ENCODE measurements around the gene GREB1.

Gene GREB1

GRCh38 chr2:11533278-11534070, at the start of gene GREB1:
Gene GREB1, plus strand, starts transcription at chr2:11534045. Its CDS starts 22,570 bp downstream, at chr2:11556615.
- no peaks in the 10 kb centered on the region for H3K9me3 ChIP-seq (ENCODE audit: control insufficient read depth, insufficient read depth, low read depth, low read length)
- H3K4me3 ChIP-seq (ENCODE audit: low read depth, low read length) = no peak within 1 kb of the TSS
- H3K36me3 ChIP-seq (ENCODE audit: control insufficient read depth, insufficient read depth, low read length) = no peaks in the 10 kb centered on the region
- H3K27ac ChIP-seq (ENCODE audit: low read depth, low read length) = no peak within 1 kb of the TSS
- H3K9ac ChIP-seq (ENCODE audit: low read length) = no peak within 1 kb of the TSS
- H3K4me1 ChIP-seq (ENCODE audit: control insufficient read depth, insufficient read depth, low read length) = peaks cover 26% of the 10 kb centered on the region
- no peaks in the 10 kb centered on the region for H3K27me3 ChIP-seq (ENCODE audit: control insufficient read depth, insufficient read depth, low read length)

DNA sequence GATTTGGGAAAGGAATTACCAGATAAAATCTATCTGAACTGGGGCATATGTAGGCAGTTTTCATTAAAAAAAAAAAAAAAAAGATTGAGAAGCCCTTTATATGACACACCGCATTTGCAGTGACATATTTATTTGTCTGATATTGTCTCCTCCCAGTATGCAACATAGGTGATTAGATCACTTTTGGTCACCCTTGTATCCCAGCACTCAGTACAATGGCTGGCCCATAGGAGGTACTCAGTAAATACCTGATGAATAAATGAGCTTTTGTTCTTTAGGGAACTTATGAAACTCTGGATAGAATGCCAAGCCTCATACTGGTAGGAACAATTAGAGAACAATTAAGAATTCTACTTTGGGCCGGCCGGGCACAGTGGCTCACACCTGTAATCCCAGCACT, 45.0 kb upstream of the GREB1 start:
- no peak overlapping the region for H3K27ac ChIP-seq (ENCODE audit: low read depth, low read length)
- H3K9me3 ChIP-seq (ENCODE audit: control insufficient read depth, insufficient read depth, low read depth, low read length) = peaks cover 5% of the 10 kb centered on the region
- H3K4me1 ChIP-seq (ENCODE audit: control insufficient read depth, insufficient read depth, low read length) = peaks cover 15% of the 10 kb centered on the region; the same call in 1 of the 2 replicates
- H3K4me3 ChIP-seq (ENCODE audit: low read depth, low read length) = no peak overlapping the region
- no peak overlapping the region for H3K9ac ChIP-seq (ENCODE audit: low read length)
- H3K27me3 ChIP-seq (ENCODE audit: control insufficient read depth, insufficient read depth, low read length) = no peaks in the 10 kb centered on the region
- no peaks in the 10 kb centered on the region for H3K36me3 ChIP-seq (ENCODE audit: control insufficient read depth, insufficient read depth, low read length)

- peaks cover 5% of the 10 kb centered on the region for H3K9me3 ChIP-seq (ENCODE audit: control insufficient read depth, insufficient read depth, low read depth, low read length)
- no peak overlapping the region for H3K4me3 ChIP-seq (ENCODE audit: low read depth, low read length)
- no peak overlapping the region for H3K27ac ChIP-seq (ENCODE audit: low read depth, low read length)
- H3K36me3 ChIP-seq (ENCODE audit: control insufficient read depth, insufficient read depth, low read length) = no peaks in the 10 kb centered on the region
- H3K4me1 ChIP-seq (ENCODE audit: control insufficient read depth, insufficient read depth, low read length) = peaks cover 11% of the 10 kb centered on the region; the same call in 1 of the 2 replicates
- no peak overlapping the region for H3K9ac ChIP-seq (ENCODE audit: low read length)
- no peaks in the 10 kb centered on the region for H3K27me3 ChIP-seq (ENCODE audit: control insufficient read depth, insufficient read depth, low read length)
Measured at GRCh38 chr2:11490194-11490593, 43.7 kb upstream of the GREB1 start.

DNA sequence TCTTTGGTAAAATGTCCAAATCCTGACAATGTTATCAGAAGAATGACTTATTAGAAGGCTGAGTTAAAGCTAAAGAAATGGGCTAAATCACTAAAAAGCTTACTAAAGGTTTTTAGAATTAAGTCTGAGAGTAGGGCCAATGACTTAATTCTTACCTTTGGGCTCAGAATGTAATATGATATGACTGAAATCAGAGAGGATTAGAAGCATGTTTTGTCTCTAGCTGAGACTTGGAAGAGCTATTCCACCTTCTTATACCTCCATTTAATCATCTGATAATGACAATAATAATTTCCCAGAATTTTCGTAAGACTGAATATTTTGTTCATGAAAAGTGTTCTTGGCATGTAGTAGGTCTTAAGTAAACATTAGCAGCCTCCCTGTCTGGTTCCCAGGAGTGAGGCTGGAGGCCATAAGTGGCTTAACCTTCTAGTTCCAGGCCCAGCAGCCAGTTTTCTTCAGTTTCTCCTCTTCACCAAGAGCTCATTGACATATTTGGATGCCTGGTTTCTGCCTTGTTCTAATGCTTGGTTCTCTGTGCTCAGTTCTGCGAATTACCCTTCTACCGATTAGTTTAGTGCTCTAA, 42.4 kb upstream of the GREB1 start:
- no peaks in the 10 kb centered on the region for H3K36me3 ChIP-seq (ENCODE audit: control insufficient read depth, insufficient read depth, low read length)
- H3K9ac ChIP-seq (ENCODE audit: low read length) = no peak overlapping the region
- no peak overlapping the region for H3K4me3 ChIP-seq (ENCODE audit: low read depth, low read length)
- H3K27ac ChIP-seq (ENCODE audit: low read depth, low read length) = no peak overlapping the region
- peaks cover 5% of the 10 kb centered on the region for H3K9me3 ChIP-seq (ENCODE audit: control insufficient read depth, insufficient read depth, low read depth, low read length)
- peaks cover 20% of the 10 kb centered on the region; the same call in 1 of the 2 replicates for H3K4me1 ChIP-seq (ENCODE audit: control insufficient read depth, insufficient read depth, low read length)
- no peaks in the 10 kb centered on the region for H3K27me3 ChIP-seq (ENCODE audit: control insufficient read depth, insufficient read depth, low read length)

DNA sequence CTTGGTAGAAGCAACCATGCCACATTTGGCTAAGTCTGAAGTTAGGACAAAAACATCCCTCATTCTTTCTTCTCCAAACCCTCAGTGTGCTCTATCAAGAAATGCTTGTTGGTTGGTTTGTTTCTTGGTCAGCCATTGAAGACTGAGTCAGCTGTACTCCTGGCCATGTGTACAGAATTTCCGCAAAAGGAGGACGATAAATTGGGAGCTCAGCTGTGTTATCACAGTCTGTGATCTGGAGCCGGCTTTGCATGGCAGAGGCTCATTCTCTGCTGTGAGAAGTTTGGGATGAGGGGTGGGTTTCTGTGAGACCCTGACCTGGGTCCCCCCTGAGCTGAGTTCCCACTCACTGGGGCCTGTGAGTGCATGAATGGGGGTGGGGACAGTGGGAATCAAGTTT, 41.6 kb upstream of the GREB1 start:
- Histone ChIP-seq H3K4me3 (ENCODE audit: low read depth, low read length) (no peak overlapping the region), H3K4me1 (ENCODE audit: control insufficient read depth, insufficient read depth, low read length) (peaks cover 20% of the 10 kb centered on the region; the same call in 1 of the 2 replicates), H3K27me3 (ENCODE audit: control insufficient read depth, insufficient read depth, low read length) (no peaks in the 10 kb centered on the region), H3K9me3 (ENCODE audit: control insufficient read depth, insufficient read depth, low read depth, low read length) (peaks cover 5% of the 10 kb centered on the region), H3K36me3 (ENCODE audit: control insufficient read depth, insufficient read depth, low read length) (no peaks in the 10 kb centered on the region), H3K9ac (ENCODE audit: low read length) (no peak overlapping the region), H3K27ac (ENCODE audit: low read depth, low read length) (no peak overlapping the region)

GRCh38 chr2:11492720-11493119, 41.1 kb upstream of the GREB1 start:
- no peak overlapping the region for H3K4me3 ChIP-seq (ENCODE audit: low read depth, low read length)
- no peak overlapping the region for H3K27ac ChIP-seq (ENCODE audit: low read depth, low read length)
- H3K27me3 ChIP-seq (ENCODE audit: control insufficient read depth, insufficient read depth, low read length) = no peaks in the 10 kb centered on the region
- no peak overlapping the region for H3K9ac ChIP-seq (ENCODE audit: low read length)
- H3K4me1 ChIP-seq (ENCODE audit: control insufficient read depth, insufficient read depth, low read length) = peaks cover 20% of the 10 kb centered on the region; the same call in 1 of the 2 replicates
- peaks cover 5% of the 10 kb centered on the region for H3K9me3 ChIP-seq (ENCODE audit: control insufficient read depth, insufficient read depth, low read depth, low read length)
- H3K36me3 ChIP-seq (ENCODE audit: control insufficient read depth, insufficient read depth, low read length) = no peaks in the 10 kb centered on the region

DNA sequence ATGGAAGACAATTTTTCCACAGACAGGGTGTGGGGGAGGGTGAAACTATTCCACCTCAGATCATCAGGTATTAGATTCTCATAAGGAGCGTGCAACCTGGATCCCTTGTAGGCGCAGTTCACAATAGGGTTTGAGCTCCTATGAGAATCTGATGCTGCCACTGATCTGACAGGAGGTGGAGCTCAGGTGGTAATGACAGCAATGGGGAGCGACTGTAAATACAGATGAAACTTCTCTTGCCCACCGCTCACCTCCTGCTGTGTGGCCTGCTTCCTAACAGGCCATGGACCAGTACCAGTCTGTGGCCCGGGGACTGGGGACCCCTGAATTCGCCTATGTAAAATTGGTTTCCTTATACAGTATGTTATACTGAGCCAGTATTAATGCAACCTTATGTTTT, 40.6 kb upstream of the GREB1 start:
- peaks cover 5% of the 10 kb centered on the region for H3K9me3 ChIP-seq (ENCODE audit: control insufficient read depth, insufficient read depth, low read depth, low read length)
- no peaks in the 10 kb centered on the region for H3K27me3 ChIP-seq (ENCODE audit: control insufficient read depth, insufficient read depth, low read length)
- H3K4me3 ChIP-seq (ENCODE audit: low read depth, low read length) = no peak overlapping the region
- no peak overlapping the region for H3K9ac ChIP-seq (ENCODE audit: low read length)
- no peak overlapping the region for H3K27ac ChIP-seq (ENCODE audit: low read depth, low read length)
- H3K36me3 ChIP-seq (ENCODE audit: control insufficient read depth, insufficient read depth, low read length) = no peaks in the 10 kb centered on the region
- peaks cover 23% of the 10 kb centered on the region; the same call in 1 of the 2 replicates for H3K4me1 ChIP-seq (ENCODE audit: control insufficient read depth, insufficient read depth, low read length)

DNA sequence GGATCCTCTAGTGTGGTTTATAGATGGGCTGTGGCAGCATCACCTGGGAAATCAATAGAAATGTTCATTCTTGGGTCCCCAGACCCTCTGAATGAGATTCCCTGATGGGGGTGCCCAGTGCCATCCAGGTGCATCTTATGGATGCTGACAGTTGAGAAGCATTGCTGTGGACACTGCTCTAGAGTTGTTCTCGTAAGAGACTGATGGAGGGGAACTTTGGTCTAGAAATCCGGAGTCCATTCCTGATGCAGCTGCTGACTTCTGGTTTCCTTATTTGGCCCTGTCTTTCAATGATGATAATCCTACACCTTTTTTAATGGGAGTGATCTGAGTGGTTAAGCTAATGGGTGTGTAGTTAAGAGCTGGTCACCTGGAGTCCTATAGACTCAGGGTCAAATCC, 39.5 kb upstream of the GREB1 start:
- Histone ChIP-seq H3K27ac (ENCODE audit: low read depth, low read length) (no peak overlapping the region), H3K9me3 (ENCODE audit: control insufficient read depth, insufficient read depth, low read depth, low read length) (peaks cover 5% of the 10 kb centered on the region), H3K4me3 (ENCODE audit: low read depth, low read length) (no peak overlapping the region), H3K36me3 (ENCODE audit: control insufficient read depth, insufficient read depth, low read length) (no peaks in the 10 kb centered on the region), H3K4me1 (ENCODE audit: control insufficient read depth, insufficient read depth, low read length) (peaks cover 33% of the 10 kb centered on the region), H3K27me3 (ENCODE audit: control insufficient read depth, insufficient read depth, low read length) (no peaks in the 10 kb centered on the region), H3K9ac (ENCODE audit: low read length) (no peak overlapping the region)

DNA sequence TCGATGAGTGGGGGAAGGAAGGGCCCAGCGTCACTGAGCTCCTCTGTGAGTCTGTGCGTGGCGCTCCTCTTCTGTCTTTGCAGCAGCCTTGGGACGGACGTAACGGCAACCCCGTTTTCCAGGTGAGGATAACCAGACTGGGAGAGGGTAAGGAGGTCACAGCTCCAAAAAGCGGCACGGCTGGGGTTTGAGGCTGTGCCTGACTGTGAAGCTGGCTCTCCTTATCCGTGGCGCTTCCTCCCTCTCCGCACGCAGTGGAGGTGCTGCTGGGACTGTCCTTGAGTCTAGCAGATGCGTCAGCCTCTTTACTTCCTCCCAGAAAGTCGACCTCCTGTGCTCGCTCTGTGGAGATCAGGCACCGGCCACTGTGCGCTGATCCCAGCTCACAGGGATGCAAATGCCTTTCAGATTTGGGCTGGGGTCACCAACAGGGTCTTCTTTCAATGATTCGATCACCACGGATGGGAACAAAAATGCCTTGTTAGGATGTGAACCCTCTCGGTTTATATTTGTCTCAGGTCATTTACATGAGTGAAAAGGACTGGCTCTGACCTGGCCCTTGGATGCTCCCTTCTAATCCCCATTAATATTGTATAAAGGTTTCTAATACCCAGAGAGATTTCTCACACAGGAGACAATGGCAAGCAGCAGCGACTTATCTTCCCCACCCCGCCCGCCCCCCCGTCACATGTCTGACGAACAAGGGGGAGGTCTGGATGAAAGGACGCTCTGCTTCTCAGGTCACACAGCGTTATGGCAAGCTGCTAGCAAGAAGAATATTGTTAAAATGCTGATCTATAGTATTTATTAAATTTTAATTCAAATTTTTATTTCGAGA, 37.8 kb upstream of the GREB1 start:
- Histone ChIP-seq H3K9me3 (ENCODE audit: control insufficient read depth, insufficient read depth, low read depth, low read length) (no peaks in the 10 kb centered on the region), H3K27ac (ENCODE audit: low read depth, low read length) (no peak overlapping the region), H3K36me3 (ENCODE audit: control insufficient read depth, insufficient read depth, low read length) (no peaks in the 10 kb centered on the region), H3K27me3 (ENCODE audit: control insufficient read depth, insufficient read depth, low read length) (no peaks in the 10 kb centered on the region), H3K4me3 (ENCODE audit: low read depth, low read length) (no peak overlapping the region), H3K9ac (ENCODE audit: low read length) (no peak overlapping the region), H3K4me1 (ENCODE audit: control insufficient read depth, insufficient read depth, low read length) (peaks cover 43% of the 10 kb centered on the region)

- Histone ChIP-seq H3K27me3 (ENCODE audit: control insufficient read depth, insufficient read depth, low read length) (no peaks in the 10 kb centered on the region), H3K27ac (ENCODE audit: low read depth, low read length) (no peak overlapping the region; the same call in 1 of the 2 replicates), H3K9me3 (ENCODE audit: control insufficient read depth, insufficient read depth, low read depth, low read length) (peaks cover 9% of the 10 kb centered on the region), H3K4me1 (ENCODE audit: control insufficient read depth, insufficient read depth, low read length) (peaks cover 32% of the 10 kb centered on the region), H3K9ac (ENCODE audit: low read length) (no peak overlapping the region), H3K36me3 (ENCODE audit: control insufficient read depth, insufficient read depth, low read length) (no peaks in the 10 kb centered on the region), H3K4me3 (ENCODE audit: low read depth, low read length) (no peak overlapping the region)
Measured at GRCh38 chr2:11498543-11499034, 35.3 kb upstream of the GREB1 start.

Measured in HUES6 (cell line).